HepG2 (cell line): ENCODE results near the gene LTK. TPM values are rescaled to one million over a fixed set of nuclear protein-coding genes. Genes with fewer than 3 reads are reported as not detected.
A peak's percentile ranks its signal among the peaks of the same experiment; 100 is the strongest.

ENCODE experiments used
- ADNP ChIP-seq: sonication (generic); formaldehyde crosslinking; IDR thresholded peaks from 2 replicates; pipeline ENCODE4 v1.4.0; 2020; ENCODE audit warnings: missing genetic modification reagents
- EP300 ChIP-seq, 3 experiments: sonication (generic) in 1 of 3; formaldehyde crosslinking in 1 of 3; IDR thresholded peaks; 2 replicates each; pipeline versions ENCODE4 v1.5.1 to v1.6.1; 2011 to 2020; ENCODE audit warnings: low read depth in 2 of 3, low read length in 2 of 3, borderline replicate concordance in 1 of 3, improper control_type of control experiment in 1 of 3, mild to moderate bottlenecking in 1 of 3, missing genetic modification reagents in 1 of 3, moderate library complexity in 1 of 3
- ETV5 ChIP-seq: IDR thresholded peaks from 2 replicates; pipeline ENCODE4 v1.6.1; 2018; ENCODE audit warnings: missing biosample characterization, missing genetic modification reagents, inconsistent platforms, borderline replicate concordance
- GATAD2A ChIP-seq: IDR thresholded peaks from 2 replicates; pipeline ENCODE4 v1.6.1; 2016
- KDM3A ChIP-seq: IDR thresholded peaks from 2 replicates; pipeline ENCODE4 v1.6.1; 2018; ENCODE audit warnings: low read depth, missing compliant biosample characterization
- MIER2 ChIP-seq: IDR thresholded peaks from 2 replicates; pipeline ENCODE4 v1.6.1; 2016; ENCODE audit warnings: missing biosample characterization, missing genetic modification reagents
- RFX5 ChIP-seq: IDR thresholded peaks from 2 replicates; pipeline ENCODE4 v1.6.1; 2011; ENCODE audit warnings: low read depth, low read length, improper control_type of control experiment
- RFXANK ChIP-seq: IDR thresholded peaks from 2 replicates; pipeline ENCODE4 v1.6.1; 2016
- SALL2 ChIP-seq: sonication (generic); formaldehyde crosslinking; IDR thresholded peaks from 2 replicates; pipeline ENCODE4 v1.8.1; 2023; ENCODE audit warnings: mild to moderate bottlenecking, missing genetic modification reagents, inconsistent platforms
- SAP130 ChIP-seq: IDR thresholded peaks from 2 replicates; pipeline ENCODE4 v1.6.1; 2016; ENCODE audit warnings: low read depth
- ZIK1 ChIP-seq: sonication (generic); formaldehyde crosslinking; IDR thresholded peaks from 2 replicates; pipeline ENCODE4 v1.5.0; 2020; ENCODE audit warnings: mild to moderate bottlenecking, low read depth, missing genetic modification reagents, borderline replicate concordance
- ZNF17 ChIP-seq: sonication (generic); formaldehyde crosslinking; IDR thresholded peaks from 2 replicates; pipeline ENCODE4 v1.5.0; 2020; ENCODE audit warnings: mild to moderate bottlenecking, missing genetic modification reagents
- ZNF205 ChIP-seq: IDR thresholded peaks from 2 replicates; pipeline ENCODE4 v1.6.1; 2018; ENCODE audit warnings: missing biosample characterization, missing genetic modification reagents
- ZNF383 ChIP-seq: sonication (generic); formaldehyde crosslinking; IDR thresholded peaks from 2 replicates; pipeline ENCODE4 v1.4.0; 2020; ENCODE audit warnings: missing genetic modification reagents, mild to moderate bottlenecking, borderline replicate concordance
- ZNF761 ChIP-seq: sonication (generic); formaldehyde crosslinking; conservative IDR thresholded peaks from 2 replicates; pipeline ENCODE4 v1.4.0; 2020; ENCODE audit warnings: mild to moderate bottlenecking, missing genetic modification reagents
- ZNF766 ChIP-seq: sonication (generic); formaldehyde crosslinking; IDR thresholded peaks from 2 replicates; pipeline ENCODE4 v1.5.0; 2020; ENCODE audit warnings: missing genetic modification reagents, borderline replicate concordance
- polyA plus RNA-seq, 8 experiments: library from polyadenylated mRNA; depleted of rRNA in 3 of 8; stranded (reverse) in 7 of 8; unstranded in 1 of 8; fragments of >200 nt; fragmentation: Illumina TruSeq in 4 of 8; extraction: Trizol in 4 of 8; gene quantifications; 2 replicates each; pipeline versions ENCODE4 v1.2.1 to v1.2.3, GENCODE V29; 2011 to 2016; ENCODE audit warnings: low read depth in 4 of 8, missing spikeins in 1 of 8, mixed read lengths in 1 of 8; ENCODE audit not compliant: insufficient read depth in 1 of 8
- total RNA-seq, 5 experiments: library from RNA; depleted of rRNA; stranded (reverse); fragments of >200 nt; fragmentation: Illumina TruSeq; extraction: Trizol; gene quantifications; 2 replicates each; pipeline ENCODE4 v1.2.3, GENCODE V29; 2016; ENCODE audit warnings: low read depth in 1 of 5
- TF ChIP-seq, protein P1 (sequence below): sonication (generic); formaldehyde crosslinking; IDR thresholded peaks from 2 replicates; pipeline ENCODE4 v1.9.0; 2022; ENCODE audit warnings: low read depth, missing genetic modification reagents
- TF ChIP-seq, protein P2 (sequence below): sonication (generic); formaldehyde crosslinking; IDR thresholded peaks from 2 replicates; pipeline ENCODE4 v1.5.0; 2020; ENCODE audit warnings: missing genetic modification reagents
- TF ChIP-seq, protein P3 (sequence below): sonication (generic); formaldehyde crosslinking; conservative IDR thresholded peaks from 2 replicates; pipeline ENCODE4 v1.4.0; 2020; ENCODE audit warnings: missing genetic modification reagents
- TF ChIP-seq, protein P4 (sequence below): sonication (generic); formaldehyde crosslinking; IDR thresholded peaks from 2 replicates; pipeline ENCODE4 v1.4.0; 2020; ENCODE audit warnings: low read depth, mild to moderate bottlenecking, missing genetic modification reagents
- TF ChIP-seq, protein P5 (sequence below): sonication (generic); formaldehyde crosslinking; IDR thresholded peaks from 2 replicates; pipeline ENCODE4 v1.8.1; 2023; ENCODE audit warnings: mild to moderate bottlenecking, missing genetic modification reagents, borderline replicate concordance
- TF ChIP-seq, protein P6 (sequence below): sonication (generic); formaldehyde crosslinking; IDR thresholded peaks from 2 replicates; pipeline ENCODE4 v1.8.0; 2022; ENCODE audit warnings: mild to moderate bottlenecking, missing genetic modification reagents; ENCODE audit not compliant: insufficient replicate concordance

Gene LTK
- total and polyA plus RNA-seq, 2 of the 13 experiments (the other 11 are each of a cell fraction or from before 2014, with no cell fraction given), result 0.01 TPM; not detected in 1

DNA sequence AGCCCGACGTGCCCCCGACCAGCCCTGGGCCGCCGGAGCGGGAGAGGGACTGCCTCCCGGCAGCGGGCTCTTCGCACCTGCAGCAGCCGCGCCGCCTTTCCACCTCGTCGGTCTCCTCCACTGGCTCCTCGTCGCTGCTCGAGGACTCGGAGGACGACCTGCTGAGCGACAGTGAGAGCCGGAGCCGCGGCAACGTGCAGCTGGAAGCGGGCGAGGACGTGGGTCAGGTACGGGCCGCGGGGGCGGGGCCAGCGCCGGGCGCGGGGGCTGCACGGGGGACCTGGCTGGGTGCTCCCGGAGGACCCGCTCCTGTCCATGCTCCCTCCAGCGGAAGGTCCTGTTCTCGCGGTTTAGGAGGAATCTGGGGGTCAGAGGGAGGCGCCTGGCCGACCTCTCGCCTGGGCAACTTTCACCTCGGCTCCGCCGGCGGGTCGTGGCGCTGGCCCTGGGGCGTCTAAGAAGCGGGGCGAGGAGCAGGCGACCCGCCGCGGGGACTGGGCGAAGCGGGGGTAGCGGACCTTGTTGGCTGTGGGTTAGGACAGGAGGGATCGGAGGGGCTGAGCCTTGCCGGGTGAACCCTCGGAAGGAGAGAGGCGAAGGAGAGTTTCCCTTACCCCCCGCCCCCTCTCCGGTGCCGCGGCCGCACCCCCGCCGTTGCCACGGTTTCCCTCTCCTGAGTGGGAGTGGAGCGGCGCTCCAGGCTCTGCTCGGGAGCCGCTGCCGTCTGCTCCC is 19.3 kb downstream of the LTK start (continued):
- TF ChIP-seq, protein P1, sequence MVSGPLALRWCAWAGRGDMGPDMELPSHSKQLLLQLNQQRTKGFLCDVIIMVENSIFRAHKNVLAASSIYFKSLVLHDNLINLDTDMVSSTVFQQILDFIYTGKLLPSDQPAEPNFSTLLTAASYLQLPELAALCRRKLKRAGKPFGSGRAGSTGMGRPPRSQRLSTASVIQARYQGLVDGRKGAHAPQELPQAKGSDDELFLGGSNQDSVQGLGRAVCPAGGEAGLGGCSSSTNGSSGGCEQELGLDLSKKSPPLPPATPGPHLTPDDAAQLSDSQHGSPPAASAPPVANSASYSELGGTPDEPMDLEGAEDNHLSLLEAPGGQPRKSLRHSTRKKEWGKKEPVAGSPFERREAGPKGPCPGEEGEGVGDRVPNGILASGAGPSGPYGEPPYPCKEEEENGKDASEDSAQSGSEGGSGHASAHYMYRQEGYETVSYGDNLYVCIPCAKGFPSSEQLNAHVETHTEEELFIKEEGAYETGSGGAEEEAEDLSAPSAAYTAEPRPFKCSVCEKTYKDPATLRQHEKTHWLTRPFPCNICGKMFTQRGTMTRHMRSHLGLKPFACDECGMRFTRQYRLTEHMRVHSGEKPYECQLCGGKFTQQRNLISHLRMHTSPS (CRISPR knock-in tag), result no peak
- TF ChIP-seq RFXANK, result no peak
- no peak for TF ChIP-seq RFX5
- TF ChIP-seq, protein P2, sequence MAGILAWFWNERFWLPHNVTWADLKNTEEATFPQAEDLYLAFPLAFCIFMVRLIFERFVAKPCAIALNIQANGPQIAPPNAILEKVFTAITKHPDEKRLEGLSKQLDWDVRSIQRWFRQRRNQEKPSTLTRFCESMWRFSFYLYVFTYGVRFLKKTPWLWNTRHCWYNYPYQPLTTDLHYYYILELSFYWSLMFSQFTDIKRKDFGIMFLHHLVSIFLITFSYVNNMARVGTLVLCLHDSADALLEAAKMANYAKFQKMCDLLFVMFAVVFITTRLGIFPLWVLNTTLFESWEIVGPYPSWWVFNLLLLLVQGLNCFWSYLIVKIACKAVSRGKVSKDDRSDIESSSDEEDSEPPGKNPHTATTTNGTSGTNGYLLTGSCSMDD (CRISPR knock-in tag), result no peak
- TF ChIP-seq, protein P3, sequence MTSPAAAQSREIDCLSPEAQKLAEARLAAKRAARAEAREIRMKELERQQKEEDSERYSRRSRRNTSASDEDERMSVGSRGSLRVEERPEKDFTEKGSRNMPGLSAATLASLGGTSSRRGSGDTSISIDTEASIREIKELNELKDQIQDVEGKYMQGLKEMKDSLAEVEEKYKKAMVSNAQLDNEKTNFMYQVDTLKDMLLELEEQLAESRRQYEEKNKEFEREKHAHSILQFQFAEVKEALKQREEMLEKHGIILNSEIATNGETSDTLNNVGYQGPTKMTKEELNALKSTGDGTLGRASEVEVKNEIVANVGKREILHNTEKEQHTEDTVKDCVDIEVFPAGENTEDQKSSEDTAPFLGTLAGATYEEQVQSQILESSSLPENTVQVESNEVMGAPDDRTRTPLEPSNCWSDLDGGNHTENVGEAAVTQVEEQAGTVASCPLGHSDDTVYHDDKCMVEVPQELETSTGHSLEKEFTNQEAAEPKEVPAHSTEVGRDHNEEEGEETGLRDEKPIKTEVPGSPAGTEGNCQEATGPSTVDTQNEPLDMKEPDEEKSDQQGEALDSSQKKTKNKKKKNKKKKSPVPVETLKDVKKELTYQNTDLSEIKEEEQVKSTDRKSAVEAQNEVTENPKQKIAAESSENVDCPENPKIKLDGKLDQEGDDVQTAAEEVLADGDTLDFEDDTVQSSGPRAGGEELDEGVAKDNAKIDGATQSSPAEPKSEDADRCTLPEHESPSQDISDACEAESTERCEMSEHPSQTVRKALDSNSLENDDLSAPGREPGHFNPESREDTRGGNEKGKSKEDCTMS (CRISPR knock-in tag), result no peak
- TF ChIP-seq, protein P4, sequence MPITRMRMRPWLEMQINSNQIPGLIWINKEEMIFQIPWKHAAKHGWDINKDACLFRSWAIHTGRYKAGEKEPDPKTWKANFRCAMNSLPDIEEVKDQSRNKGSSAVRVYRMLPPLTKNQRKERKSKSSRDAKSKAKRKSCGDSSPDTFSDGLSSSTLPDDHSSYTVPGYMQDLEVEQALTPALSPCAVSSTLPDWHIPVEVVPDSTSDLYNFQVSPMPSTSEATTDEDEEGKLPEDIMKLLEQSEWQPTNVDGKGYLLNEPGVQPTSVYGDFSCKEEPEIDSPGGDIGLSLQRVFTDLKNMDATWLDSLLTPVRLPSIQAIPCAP (CRISPR knock-in tag), result no peak
- no peak for TF ChIP-seq ADNP (CRISPR knock-in tag)
- TF ChIP-seq ZNF766, result peak; percentile 73; the same call in 1 of the 2 replicates
- TF ChIP-seq, protein P5, sequence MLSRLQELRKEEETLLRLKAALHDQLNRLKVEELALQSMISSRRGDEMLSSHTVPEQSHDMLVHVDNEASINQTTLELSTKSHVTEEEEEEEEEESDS, result no peak
- no peak for TF ChIP-seq ZNF383 (CRISPR knock-in tag)
- TF ChIP-seq ZNF205 (CRISPR knock-in tag), result 0 out of 2 replicates have a peak, but pooled peaks have one; percentile 40
- TF ChIP-seq SALL2 (CRISPR knock-in tag), result peak; percentile 75
- TF ChIP-seq, protein P6, sequence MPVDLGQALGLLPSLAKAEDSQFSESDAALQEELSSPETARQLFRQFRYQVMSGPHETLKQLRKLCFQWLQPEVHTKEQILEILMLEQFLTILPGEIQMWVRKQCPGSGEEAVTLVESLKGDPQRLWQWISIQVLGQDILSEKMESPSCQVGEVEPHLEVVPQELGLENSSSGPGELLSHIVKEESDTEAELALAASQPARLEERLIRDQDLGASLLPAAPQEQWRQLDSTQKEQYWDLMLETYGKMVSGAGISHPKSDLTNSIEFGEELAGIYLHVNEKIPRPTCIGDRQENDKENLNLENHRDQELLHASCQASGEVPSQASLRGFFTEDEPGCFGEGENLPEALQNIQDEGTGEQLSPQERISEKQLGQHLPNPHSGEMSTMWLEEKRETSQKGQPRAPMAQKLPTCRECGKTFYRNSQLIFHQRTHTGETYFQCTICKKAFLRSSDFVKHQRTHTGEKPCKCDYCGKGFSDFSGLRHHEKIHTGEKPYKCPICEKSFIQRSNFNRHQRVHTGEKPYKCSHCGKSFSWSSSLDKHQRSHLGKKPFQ (CRISPR knock-in tag), result no peak
- TF ChIP-seq ZNF17 (CRISPR knock-in tag), result no peak
- no peak for TF ChIP-seq MIER2 (CRISPR knock-in tag)
- TF ChIP-seq ETV5 (CRISPR knock-in tag), result peak; percentile 22; the same call in 1 of the 2 replicates
- peak; percentile 42; the same call in 1 of the 2 replicates for TF ChIP-seq KDM3A (CRISPR knock-in tag)
- TF ChIP-seq ZNF761 (CRISPR knock-in tag), result no peak
- peak; percentile 70 for TF ChIP-seq SAP130 (CRISPR knock-in tag)
- no peak for TF ChIP-seq ZIK1 (CRISPR knock-in tag)
- TF ChIP-seq EP300 (IDR thresholded peaks at IDR 0.05; ENCODE audit: low read depth in 2 of 2, low read length in 2 of 2), result no peak
- TF ChIP-seq EP300 (CRISPR knock-in tag; IDR thresholded peaks at IDR 0.05; ENCODE audit: borderline replicate concordance), result 0 out of 2 replicates have a peak, but pooled peaks have one; percentile 44
- no peak for TF ChIP-seq GATAD2A (CRISPR knock-in tag)
